ENCODE data around the gene NUP62. TPM values are rescaled to one million over a fixed set of nuclear protein-coding genes. Genes with fewer than 3 reads are reported as not detected.
A peak's percentile ranks its signal among the peaks of the same experiment; 100 is the strongest.

The NUP62 gene
- total and polyA plus RNA-seq, 2 of the 8 experiments (the other 6 are each of a cell fraction or from before 2014, with no cell fraction given) = 50.0 to 107 TPM

DNA sequence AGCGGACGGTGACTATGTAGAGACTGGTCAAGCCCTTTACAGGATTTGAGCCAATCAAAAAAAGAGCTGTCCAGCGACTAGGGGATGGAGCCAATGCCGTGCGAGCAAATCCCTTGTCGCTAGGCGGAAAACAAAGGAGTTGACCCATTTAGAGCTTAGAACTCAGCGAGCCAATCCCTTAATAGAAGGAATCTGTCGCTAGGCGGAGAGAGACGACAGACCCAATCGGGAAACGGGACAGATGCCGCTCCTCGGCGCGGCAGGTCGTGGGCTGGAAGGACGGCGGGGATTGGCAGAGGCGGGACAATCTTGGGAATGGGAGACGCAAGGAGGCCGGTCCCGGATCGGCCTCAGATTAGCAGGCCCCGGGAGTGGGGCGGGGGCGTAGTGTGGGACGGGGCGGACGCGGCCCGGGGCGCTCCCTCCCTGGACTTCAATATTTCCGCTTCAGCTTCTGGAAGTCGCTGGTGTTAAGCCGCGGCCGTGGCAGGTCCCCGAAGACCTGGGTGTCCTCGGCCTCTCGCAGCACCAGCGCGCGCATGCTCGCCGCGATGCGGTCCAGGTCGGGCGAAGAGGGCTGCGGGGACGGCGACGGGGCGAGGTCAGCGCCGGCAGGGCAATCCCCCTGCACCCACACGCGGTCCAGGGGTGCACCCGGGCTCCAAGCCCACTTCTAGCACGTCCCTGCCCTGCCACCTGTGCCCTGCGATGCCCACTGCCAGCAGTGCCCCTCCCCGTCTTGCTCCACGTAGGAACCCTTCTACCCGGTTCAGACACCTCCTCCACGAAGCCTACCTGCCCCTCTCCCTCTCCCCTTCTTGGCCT is 59.6 kb downstream of the NUP62 start (continued):
- TF ChIP-seq, protein P1, sequence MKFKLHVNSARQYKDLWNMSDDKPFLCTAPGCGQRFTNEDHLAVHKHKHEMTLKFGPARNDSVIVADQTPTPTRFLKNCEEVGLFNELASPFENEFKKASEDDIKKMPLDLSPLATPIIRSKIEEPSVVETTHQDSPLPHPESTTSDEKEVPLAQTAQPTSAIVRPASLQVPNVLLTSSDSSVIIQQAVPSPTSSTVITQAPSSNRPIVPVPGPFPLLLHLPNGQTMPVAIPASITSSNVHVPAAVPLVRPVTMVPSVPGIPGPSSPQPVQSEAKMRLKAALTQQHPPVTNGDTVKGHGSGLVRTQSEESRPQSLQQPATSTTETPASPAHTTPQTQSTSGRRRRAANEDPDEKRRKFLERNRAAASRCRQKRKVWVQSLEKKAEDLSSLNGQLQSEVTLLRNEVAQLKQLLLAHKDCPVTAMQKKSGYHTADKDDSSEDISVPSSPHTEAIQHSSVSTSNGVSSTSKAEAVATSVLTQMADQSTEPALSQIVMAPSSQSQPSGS (IDR thresholded peaks at IDR 0.05; ENCODE audit: low read length) = 0 out of 2 replicates have a peak, but pooled peaks have one; percentile 41
- TF ChIP-seq TAF1 (IDR thresholded peaks at IDR 0.05; ENCODE audit: low read depth, low read length) = peak; percentile 77
- no peak for TF ChIP-seq CBX8 (IDR thresholded peaks at IDR 0.05; ENCODE audit: borderline replicate concordance, low read depth, low read length)
- TF ChIP-seq SIRT6 (IDR thresholded peaks at IDR 0.05; ENCODE audit: low read length) = no peak
- peak; percentile 68; the same call in 1 of the 2 replicates for TF ChIP-seq TBP (IDR thresholded peaks at IDR 0.05; ENCODE audit: low read depth, low read length)
- TF ChIP-seq RFX5 (IDR thresholded peaks at IDR 0.05; ENCODE audit: borderline replicate concordance, low read depth, low read length) = peak; percentile 98
- peak; percentile 63 for TF ChIP-seq KDM4A (IDR thresholded peaks at IDR 0.05; ENCODE audit: low read depth, low read length, severe bottlenecking)

Data from H1 (cell line).